Uterus (tissue), 2 donors: ENCODE measurements around the gene TBC1D10A.

ENCODE experiments used
- POLR2A ChIP-seq, 2 donors: fragments of 450-650 bp; IDR thresholded peaks; one replicate each; pipeline ENCODE4 v1.6.1; 2016; ENCODE audit warnings: antibody characterized with exemption in 2 of 2, mild to moderate bottlenecking in 1 of 2, moderate library complexity in 1 of 2
- TF ChIP-seq, protein P1 (sequence below), 4 experiments: fragments of 200-600 bp in 2 of 4; fragments of 450-650 bp in 2 of 4; sonication (generic) in 2 of 4; IDR thresholded peaks; one replicate each; pipeline ENCODE4 v1.5.1; 2016 to 2019; ENCODE audit warnings: antibody characterized with exemption in 4 of 4, mild to moderate bottlenecking in 2 of 4, moderate library complexity in 1 of 4

DNA sequence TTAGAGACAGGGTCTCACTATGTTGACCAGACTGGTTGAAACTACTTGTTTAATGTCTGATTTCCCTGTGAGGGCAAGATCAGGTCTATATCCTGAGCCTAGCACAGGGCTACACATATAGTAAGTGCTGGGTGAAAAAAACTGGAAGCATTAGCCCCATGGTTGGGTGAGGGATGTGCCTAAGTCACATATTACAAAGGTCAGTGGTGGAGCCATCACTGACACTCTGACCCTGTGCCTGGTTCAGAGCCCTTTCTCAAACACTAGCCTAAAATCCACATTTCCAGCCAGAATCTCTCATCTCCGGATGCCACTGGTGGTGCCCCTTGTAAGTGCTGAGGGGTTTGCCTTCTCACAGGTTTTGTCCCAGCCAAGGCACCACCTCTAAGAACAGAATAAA is 9.0 kb downstream of the TBC1D10A start:
- TF ChIP-seq, protein P1, sequence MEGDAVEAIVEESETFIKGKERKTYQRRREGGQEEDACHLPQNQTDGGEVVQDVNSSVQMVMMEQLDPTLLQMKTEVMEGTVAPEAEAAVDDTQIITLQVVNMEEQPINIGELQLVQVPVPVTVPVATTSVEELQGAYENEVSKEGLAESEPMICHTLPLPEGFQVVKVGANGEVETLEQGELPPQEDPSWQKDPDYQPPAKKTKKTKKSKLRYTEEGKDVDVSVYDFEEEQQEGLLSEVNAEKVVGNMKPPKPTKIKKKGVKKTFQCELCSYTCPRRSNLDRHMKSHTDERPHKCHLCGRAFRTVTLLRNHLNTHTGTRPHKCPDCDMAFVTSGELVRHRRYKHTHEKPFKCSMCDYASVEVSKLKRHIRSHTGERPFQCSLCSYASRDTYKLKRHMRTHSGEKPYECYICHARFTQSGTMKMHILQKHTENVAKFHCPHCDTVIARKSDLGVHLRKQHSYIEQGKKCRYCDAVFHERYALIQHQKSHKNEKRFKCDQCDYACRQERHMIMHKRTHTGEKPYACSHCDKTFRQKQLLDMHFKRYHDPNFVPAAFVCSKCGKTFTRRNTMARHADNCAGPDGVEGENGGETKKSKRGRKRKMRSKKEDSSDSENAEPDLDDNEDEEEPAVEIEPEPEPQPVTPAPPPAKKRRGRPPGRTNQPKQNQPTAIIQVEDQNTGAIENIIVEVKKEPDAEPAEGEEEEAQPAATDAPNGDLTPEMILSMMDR (IDR thresholded peaks at IDR 0.05), result no peak
- TF ChIP-seq POLR2A (IDR thresholded peaks at IDR 0.05), result no peak
